ENCODE measurements around the gene MARVELD1. TPM values are rescaled to one million over a fixed set of nuclear protein-coding genes. Genes with fewer than 3 reads are reported as not detected.

MARVELD1 gene
- total RNA-seq, 1 experiment from 2014 or later, result 23.1 TPM

Other genes starting within 250 kb of the MARVELD1 start
- 61.4 and 63.2 TPM in 2 replicates for gene MMS19, start 215.3 kb upstream of the MARVELD1 start, total RNA-seq (2014; rRNA removed; shearing (Covaris generic))
- 3.4 and 3.8 TPM in 2 replicates for gene UBTD1, start 214.8 kb upstream of the MARVELD1 start, total RNA-seq (2014; rRNA removed; shearing (Covaris generic))
- 2.0 and 3.1 TPM in 2 replicates for gene ANKRD2, start 141.0 kb upstream of the MARVELD1 start, total RNA-seq (2014; rRNA removed; shearing (Covaris generic))
- 1.4 TPM in 2 replicates for gene HOGA1, start 129.3 kb upstream of the MARVELD1 start, total RNA-seq (2014; rRNA removed; shearing (Covaris generic))
- gene C10orf62, start 124.0 kb upstream of the MARVELD1 start, total RNA-seq (2014; rRNA removed; shearing (Covaris generic)), result 0.12 TPM in 1 of 2 replicates, not detected in the other
- 13.3 and 19.5 TPM in 2 replicates for gene MORN4, start 80.2 kb upstream of the MARVELD1 start, total RNA-seq (2014; rRNA removed; shearing (Covaris generic))
- gene PI4K2A, start 73.1 kb upstream of the MARVELD1 start, total RNA-seq (2014; rRNA removed; shearing (Covaris generic)), result 13.4 and 13.7 TPM in 2 replicates
- gene AVPI1, start 26.5 kb upstream of the MARVELD1 start, total RNA-seq (2014; rRNA removed; shearing (Covaris generic)), result 147 and 192 TPM in 2 replicates
- gene ZFYVE27, start 23.4 kb downstream of the MARVELD1 start, total RNA-seq (2014; rRNA removed; shearing (Covaris generic)), result 22.5 and 26.0 TPM in 2 replicates
- gene SFRP5, start 58.3 kb downstream of the MARVELD1 start, total RNA-seq (2014; rRNA removed; shearing (Covaris generic)), result not detected in 2 replicates
- 0.02 TPM in 1 of 2 replicates, not detected in the other for gene GOLGA7B, start 136.1 kb downstream of the MARVELD1 start, total RNA-seq (2014; rRNA removed; shearing (Covaris generic))

All from NCI-H460 (cell line).